Erythroblast (primary cell): ENCODE measurements around the gene GOLGA1.

Source experiments
- GATA1 ChIP-seq: IDR thresholded peaks from 2 replicates; pipeline ENCODE4 v1.6.1; 2011; ENCODE audit warnings: low read depth, mild to moderate bottlenecking, control low read depth, low read length, moderate library complexity
- POLR2A ChIP-seq: IDR thresholded peaks from 2 replicates; pipeline ENCODE4 v1.6.1; 2011; ENCODE audit warnings: mild to moderate bottlenecking, low read length

DNA sequence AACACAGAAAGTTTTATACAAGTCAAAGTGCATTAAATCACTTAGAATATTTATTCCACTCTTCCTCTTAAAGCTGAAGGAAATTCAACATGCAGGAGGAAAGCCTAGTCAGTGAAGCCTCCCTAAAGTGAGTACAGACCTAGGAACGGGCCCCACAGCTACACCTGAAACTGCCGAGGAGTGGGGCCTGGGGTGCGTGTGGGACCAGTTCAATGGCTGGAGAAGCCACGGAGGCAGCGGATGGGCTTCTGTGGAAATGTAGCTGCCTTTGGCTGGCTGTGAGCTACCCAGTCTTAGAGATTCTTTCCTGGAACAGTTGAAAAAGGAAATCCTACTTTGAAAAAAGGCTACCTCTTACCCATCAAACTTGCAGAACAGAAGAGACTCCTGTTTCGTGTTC is 62.4 kb downstream of the GOLGA1 start:
- TF ChIP-seq POLR2A (no peak), GATA1 (no peak)
